Measurements from ENCODE around the gene MEG3.
"Not testable (repeated sequence)": the region's sequence is repeated elsewhere in the genome, so short reads cannot be mapped to it uniquely, and the experiment has no call there.

Gene MEG3

GRCh38 chr14:100816950-100817901 lies 8.7 kb upstream of the MEG3 start:
- no peak for DNase-seq

DNA sequence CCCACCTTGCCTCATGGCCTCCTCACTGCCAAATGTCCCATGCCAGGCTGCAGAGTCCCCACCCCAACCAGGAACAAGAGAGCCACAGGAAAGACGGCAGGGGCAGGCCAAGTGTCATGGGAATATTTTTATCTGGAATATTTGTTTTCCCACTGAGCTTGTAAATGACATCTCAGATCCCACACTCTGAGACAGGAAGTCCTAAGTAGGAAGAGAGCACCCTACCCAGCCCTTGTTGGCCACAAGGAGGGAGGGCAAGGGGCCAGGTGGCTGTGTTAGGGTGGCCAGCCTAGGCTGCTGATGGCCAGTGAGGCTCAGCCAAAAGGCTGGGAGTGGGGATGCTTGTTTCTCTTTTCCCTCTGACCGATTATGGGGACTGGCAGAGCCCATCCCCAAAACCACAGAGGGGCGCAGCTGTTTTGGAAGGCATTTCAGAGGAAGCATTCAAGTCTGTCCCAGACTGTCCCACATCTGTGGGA lies 7.7 kb upstream of the MEG3 start:
- no peak for DNase-seq

- not testable (repeated sequence) for DNase-seq
Observed at GRCh38 chr14:100818923-100819322, 7.0 kb upstream of the MEG3 start.

GRCh38 chr14:100819453-100819828 lies 6.5 kb upstream of the MEG3 start:
- DNase-seq = no peak

DNA sequence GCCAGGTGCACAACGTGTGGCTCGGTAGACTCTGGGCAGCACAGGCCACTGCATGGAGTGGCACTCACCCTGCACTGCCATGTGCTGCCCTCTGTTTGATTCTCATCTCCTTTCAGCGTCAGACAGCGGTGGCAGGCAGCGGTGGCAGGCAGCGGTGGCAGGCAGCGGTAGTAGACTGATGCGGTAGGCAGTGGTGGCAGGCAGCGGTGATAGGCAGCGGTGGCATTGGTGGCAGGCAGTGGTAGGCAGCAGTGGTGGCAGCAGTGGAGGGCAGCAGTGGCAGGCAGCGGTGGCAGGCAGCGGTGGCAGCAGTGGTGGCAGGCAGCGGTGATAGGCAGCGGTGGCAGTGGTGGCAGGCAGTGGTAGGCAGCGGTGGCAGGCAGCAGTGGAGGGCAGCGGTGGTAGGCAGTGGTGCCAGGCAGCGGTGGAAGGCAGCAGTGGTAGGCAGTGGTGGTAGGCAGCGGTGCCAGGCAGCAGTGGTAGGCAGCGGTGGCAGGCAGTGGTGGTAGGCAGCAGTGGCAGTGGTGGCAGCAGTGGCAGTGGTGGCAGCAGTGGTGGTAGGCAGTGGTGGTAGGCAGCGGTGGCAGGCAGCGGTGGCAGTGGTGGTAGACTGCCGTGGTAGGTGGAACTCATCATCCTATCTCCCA lies 6.0 kb upstream of the MEG3 start:
- no peak for DNase-seq

- DNase-seq = no peak
Observed at GRCh38 chr14:100820957-100821356, 5.0 kb upstream of the MEG3 start.

DNA sequence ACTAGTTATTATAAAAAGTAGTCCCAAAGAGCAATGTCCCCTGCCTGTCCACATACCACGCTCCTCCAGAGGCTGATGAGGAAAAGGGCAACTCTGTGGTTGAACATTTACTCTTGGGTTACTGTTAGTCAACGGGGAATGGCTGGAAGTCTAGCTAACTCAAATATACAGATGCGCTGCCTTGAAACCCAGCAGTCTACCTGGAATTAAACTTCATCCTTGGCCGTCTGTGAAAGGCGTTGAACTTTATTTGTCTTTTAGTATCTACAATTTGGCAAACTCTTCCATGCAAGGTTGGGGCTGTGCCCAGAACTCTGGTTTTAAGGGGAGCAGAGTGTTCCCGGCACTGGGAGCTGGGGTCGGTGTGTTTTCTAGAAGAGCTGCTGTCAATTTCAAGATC lies 3.9 kb upstream of the MEG3 start:
- no peak for DNase-seq

- DNase-seq = no peak
Observed at GRCh38 chr14:100822532-100823296, 3.2 kb upstream of the MEG3 start.

- no peak for DNase-seq
Observed at GRCh38 chr14:100823413-100824080, 2.4 kb upstream of the MEG3 start.

DNA sequence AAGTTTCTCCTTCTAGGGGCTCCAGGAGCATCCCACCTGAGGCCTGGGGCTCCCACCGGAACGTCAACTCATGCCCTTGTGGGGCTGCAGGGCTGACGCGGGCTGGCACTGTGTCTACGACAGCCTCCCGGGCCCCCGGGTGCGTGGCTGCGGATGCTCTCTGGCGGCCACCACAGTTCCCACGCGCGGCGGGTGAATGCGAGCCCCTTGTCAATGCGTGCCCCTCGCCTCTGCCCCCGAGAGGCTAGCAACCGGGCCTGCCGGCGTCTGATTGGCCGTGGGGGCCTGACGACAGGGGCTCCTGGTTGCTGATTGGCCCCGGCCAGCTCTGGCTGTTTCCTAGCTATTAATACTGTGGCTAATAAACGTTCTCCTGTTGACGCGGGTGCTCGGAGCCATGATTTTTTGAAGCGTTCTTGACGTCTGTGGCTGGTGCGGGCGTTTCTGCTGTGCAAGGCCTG lies 1.8 kb upstream of the MEG3 start:
- DNase-seq = no peak

DNA sequence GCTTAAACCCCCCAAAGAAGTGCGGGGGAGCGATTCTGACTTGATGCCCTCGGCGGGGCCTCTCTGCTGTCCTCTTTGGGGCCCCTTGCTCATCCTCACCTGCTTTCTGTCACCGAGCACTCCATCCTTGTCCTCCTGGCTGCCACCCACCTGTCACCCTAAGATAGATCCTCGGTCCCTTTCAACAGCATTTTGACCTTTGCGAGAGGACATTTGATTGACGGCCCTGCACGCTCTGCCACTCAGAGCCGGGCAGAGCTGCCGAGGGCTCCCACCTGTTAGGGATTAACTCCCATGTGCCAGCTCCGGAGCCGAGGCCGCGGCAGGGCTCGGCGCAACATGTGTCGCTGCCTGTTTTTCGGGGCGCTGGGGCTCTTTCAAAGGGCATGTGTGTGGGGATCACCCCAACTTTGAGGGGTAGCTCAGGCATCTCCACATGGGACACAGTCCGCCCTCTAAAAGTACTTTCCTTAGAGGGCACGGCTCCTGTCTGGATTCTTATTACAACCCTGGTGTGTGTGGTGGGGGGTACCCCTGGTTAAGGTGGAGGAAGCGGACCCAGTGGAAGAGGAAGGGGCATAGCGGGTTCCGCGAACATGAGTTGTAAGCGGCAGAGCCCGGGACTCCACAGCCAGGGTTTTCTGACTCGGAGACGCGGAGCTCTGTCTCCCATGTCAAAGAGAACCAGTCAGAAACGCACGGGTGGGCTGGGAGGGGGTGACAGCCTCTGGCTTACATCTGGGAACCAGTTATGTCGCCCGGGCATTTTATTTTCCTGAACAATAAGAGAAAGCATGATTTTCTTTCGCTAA lies 811 bp upstream of the MEG3 start:
- DNase-seq = no peak

DNA sequence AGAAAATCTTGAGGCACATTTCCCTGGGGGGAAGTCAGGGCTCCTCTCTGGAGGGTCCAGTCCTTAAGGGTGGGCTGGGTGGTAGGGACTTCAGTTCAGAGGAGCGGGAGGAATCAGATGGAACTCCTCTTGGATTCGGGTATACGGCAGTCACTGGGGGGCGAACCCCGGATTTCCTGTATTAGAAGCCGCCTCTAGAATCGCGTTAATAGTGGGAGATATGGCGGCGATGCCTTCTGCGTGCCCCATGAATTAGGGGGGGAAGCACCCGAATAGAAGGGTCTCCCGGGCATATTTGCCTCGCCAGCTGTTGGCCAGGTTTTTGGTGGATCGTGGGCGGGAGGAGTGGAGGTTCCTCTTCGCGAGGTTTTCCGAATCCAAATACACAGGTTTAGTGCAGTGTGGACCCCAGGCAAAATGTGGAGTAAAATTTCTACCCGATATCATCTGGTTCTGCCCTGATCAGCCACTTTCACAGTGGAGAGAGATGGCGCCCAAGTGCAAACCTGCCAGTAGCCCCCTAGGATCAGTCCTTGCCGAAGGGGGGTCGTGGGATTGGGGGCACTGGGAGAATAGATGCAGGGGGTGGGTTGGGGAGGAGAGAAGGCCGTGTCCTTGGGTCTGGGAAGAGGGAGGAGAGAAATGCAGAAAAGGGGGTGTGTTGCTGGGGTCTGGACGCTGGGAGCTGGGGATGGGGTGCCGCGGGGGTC lies 628 bp downstream of the MEG3 start:
- DNase-seq = no peak

- no peak for DNase-seq
Observed at GRCh38 chr14:100827101-100828021, 1.4 kb downstream of the MEG3 start.

GRCh38 chr14:100828031-100828769 lies 2.3 kb downstream of the MEG3 start:
- no peak for DNase-seq

- no peak for DNase-seq
Observed at GRCh38 chr14:100830681-100831080, 4.8 kb downstream of the MEG3 start.

- DNase-seq = no peak
Observed at GRCh38 chr14:100832311-100832960, 6.5 kb downstream of the MEG3 start.

- no peak for DNase-seq
Observed at GRCh38 chr14:100834082-100834793, 8.3 kb downstream of the MEG3 start.

Data from effector CD8-positive, alpha-beta T cell (primary cell).